Measurements from ENCODE around the gene SLC16A11.
"Not testable (repeated sequence)": the region's sequence is repeated elsewhere in the genome, so short reads cannot be mapped to it uniquely, and the experiment has no call there.

The SLC16A11 gene

DNA sequence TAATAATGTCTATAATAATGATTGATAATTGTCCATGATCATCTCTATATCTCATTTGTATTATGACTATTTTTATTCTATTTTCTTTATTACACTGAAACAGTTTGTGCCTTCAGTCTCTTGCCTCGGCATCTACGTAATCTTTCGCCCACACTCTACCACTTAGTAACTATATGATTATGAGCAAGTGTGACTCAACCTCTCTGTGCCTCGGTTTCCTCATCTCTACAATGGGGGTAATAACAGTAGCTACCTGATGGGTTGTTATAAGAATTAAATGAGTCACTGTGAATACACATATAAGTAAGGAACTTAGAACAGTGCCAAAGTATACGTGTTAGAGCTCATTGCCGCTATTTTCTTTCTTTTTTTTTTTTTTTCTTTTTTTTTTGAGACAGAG is 3.7 kb upstream of the SLC16A11 start:
- Histone ChIP-seq H3K36me3 (ENCODE audit: control insufficient read depth in 1 of 2, insufficient read depth in 2 of 2, low read depth in 1 of 2, low read length in 2 of 2) (no peaks in the 10 kb centered on the region), H2BK15ac (ENCODE audit: low read depth, poor library complexity, severe bottlenecking) (no peak overlapping the region), H3K9me3 (ENCODE audit: control insufficient read depth, low read length) (no peaks in the 10 kb centered on the region), H3K4me3 (ENCODE audit: insufficient read depth in 1 of 2, low read depth in 1 of 2, low read length in 2 of 2) (no peak overlapping the region), H3K79me1 (replicated peaks; ENCODE audit: low read length, poor library complexity, severe bottlenecking) (no peaks in the 10 kb centered on the region), H3K9ac (ENCODE audit: low read length) (no peak overlapping the region), H2AFZ (ENCODE audit: low read depth, low read length) (no peak overlapping the region), H3K4ac (ENCODE audit: low read depth in 1 of 2, low read length in 2 of 2) (no peak overlapping the region), H2AK5ac (ENCODE audit: low read length, severe bottlenecking) (no peak overlapping the region), H3K4me1 (ENCODE audit: control insufficient read depth, insufficient read depth, low read depth, low read length) (peaks cover 23% of the 10 kb centered on the region), H3K27me3 (ENCODE audit: control insufficient read depth in 1 of 2, insufficient read depth in 1 of 2, low read length in 2 of 2) (peaks cover 37 to 61% of the 10 kb centered on the region in 2 experiments), H3K18ac (ENCODE audit: low read depth in 1 of 2, low read length in 2 of 2) (no peak overlapping the region), H3K27ac (ENCODE audit: low read length, poor library complexity, severe bottlenecking) (no peak overlapping the region), H2BK12ac (ENCODE audit: low read length in 2 of 2) (no peak overlapping the region), H3K14ac (ENCODE audit: low read length in 2 of 2) (no peak overlapping the region), H3K23ac (ENCODE audit: low read length in 2 of 2) (no peak overlapping the region), H4K8ac (ENCODE audit: low read length) (no peak overlapping the region), H4K91ac (ENCODE audit: low read length) (no peak overlapping the region), H2BK120ac (ENCODE audit: low read depth, low read length) (no peak overlapping the region), H3K4me2 (ENCODE audit: low read length, poor library complexity, severe bottlenecking) (no peak overlapping the region), H2BK5ac (ENCODE audit: low read depth, low read length, poor library complexity, severe bottlenecking) (no peak overlapping the region)
- WGBS, result no CpG with 5 or more reads among the region's 6 CpGs
- DNase-seq, result no peak

DNA sequence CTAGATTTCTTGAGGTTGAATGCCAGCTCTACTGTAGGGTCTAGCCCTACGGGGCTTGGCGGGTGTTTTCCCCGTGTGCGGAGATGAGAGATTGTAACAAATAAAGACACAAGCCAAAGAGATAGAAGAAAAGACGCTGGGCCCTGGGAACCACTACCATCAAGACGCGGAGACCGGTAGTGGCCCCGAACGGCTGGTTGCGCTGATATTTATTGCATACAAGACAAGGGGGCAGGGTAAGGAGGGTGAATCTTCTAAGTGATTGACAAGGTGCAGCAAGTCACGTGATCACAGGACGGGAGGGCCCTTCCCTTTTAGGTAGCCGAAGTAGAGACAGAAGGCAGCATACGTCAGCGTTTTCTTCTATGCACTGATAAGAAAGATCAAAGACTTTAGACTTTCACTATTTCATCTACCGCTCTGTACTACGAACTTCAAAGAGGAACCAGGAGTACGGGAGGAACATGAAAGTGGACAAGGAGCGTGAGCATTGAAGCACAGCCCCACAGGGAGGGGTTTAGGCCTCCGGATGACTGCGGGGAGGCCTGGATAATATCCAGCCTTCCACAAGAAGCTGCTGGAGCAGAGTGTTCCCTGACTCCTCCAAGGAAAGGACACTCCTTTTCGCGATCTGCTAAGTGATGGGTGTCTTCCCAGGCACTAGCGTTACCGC is 3.0 kb upstream of the SLC16A11 start:
- not testable (repeated sequence) for H3K27ac ChIP-seq (ENCODE audit: low read length, poor library complexity, severe bottlenecking); H2AFZ ChIP-seq (ENCODE audit: low read depth, low read length); H2AK5ac ChIP-seq (ENCODE audit: low read length, severe bottlenecking); H3K4me2 ChIP-seq (ENCODE audit: low read length, poor library complexity, severe bottlenecking); H3K18ac ChIP-seq (ENCODE audit: low read depth in 1 of 2, low read length in 2 of 2); H2BK5ac ChIP-seq (ENCODE audit: low read depth, low read length, poor library complexity, severe bottlenecking); H3K14ac ChIP-seq (ENCODE audit: low read length in 2 of 2); H4K8ac ChIP-seq (ENCODE audit: low read length); H3K36me3 ChIP-seq (ENCODE audit: control insufficient read depth in 1 of 2, insufficient read depth in 2 of 2, low read depth in 1 of 2, low read length in 2 of 2); DNase-seq; H4K91ac ChIP-seq (ENCODE audit: low read length); H3K9me3 ChIP-seq (ENCODE audit: control insufficient read depth, low read length); H3K4ac ChIP-seq (ENCODE audit: low read depth in 1 of 2, low read length in 2 of 2); H3K79me1 ChIP-seq (replicated peaks; ENCODE audit: low read length, poor library complexity, severe bottlenecking); H2BK120ac ChIP-seq (ENCODE audit: low read depth, low read length); H2BK15ac ChIP-seq (ENCODE audit: low read depth, poor library complexity, severe bottlenecking); H3K23ac ChIP-seq (ENCODE audit: low read length in 2 of 2); H2BK12ac ChIP-seq (ENCODE audit: low read length in 2 of 2)
- Histone ChIP-seq H3K4me3 (ENCODE audit: insufficient read depth in 1 of 2, low read depth in 1 of 2, low read length in 2 of 2) (peak overlapping the region in 1 of 2 experiments; percentile 66), H3K27me3 (ENCODE audit: control insufficient read depth in 1 of 2, insufficient read depth in 1 of 2, low read length in 2 of 2) (peaks cover 44 to 68% of the 10 kb centered on the region in 2 experiments), H3K9ac (ENCODE audit: low read length) (peak overlapping the region; percentile 41), H3K4me1 (ENCODE audit: control insufficient read depth, insufficient read depth, low read depth, low read length) (peaks cover 30% of the 10 kb centered on the region)
- WGBS, result 4% methylated on average over 22 of the region's 26 CpGs

DNA sequence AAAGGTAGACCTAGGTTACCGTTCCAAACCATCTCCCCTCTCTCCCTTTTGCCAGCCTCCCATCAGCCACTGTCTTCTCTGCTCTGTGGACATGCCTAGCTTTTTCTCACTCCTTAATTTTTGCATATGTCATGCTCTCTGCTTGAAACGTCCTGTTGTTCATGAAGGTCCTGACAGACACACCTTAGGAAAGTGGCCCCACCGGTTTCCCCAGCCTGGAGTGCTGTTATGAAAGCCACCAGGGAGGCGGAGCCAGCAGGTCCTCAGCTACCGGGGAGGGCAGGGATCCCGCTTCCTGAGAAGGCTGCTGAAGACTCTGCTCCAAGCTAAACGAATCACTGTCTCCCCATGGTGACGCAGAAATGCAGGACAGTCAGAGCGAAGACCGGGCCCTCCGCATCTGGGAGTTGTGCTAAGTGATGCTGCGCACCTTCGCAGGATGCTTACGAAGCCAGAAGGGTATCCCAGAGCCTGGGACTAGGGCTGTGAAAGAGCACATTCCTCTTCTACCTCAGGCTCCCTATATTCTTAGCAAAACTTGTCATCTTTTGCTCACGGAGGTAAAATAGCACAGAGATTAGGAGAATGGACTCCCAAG is 2.3 kb upstream of the SLC16A11 start:
- peaks cover 34% of the 10 kb centered on the region for H3K4me1 ChIP-seq (ENCODE audit: control insufficient read depth, insufficient read depth, low read depth, low read length)

DNA sequence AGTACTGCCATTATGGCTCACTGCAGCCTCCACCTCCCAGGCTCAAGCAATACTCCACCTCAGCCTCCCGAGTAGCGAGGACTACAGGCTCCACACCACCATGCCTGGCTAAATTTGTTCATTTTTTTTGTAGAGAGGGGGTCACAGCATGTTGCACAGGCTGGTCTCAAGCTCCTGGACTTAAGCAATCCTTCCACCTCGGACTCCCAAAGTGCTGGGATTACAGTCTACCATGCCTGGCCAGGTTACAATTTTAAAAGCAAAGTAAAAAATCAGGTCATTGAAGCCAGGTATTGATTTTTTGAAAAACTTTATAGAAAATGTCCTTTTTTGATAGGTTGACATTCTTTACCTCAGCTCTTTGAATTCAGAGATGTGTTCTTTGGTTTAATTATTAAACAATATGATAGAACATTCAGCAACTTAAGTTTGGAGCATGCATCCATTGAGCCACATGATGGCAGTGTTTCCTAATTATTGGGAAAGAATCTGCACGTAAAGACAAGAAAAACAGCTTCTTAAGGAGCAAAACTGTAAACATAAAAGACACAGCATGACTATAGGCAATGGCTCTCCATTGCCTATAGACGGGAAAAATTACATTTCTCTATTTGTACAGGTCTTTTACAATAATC is 1.7 kb upstream of the SLC16A11 start:
- peaks cover 46 to 67% of the 10 kb centered on the region in 2 experiments for H3K27me3 ChIP-seq (ENCODE audit: control insufficient read depth in 1 of 2, insufficient read depth in 1 of 2, low read length in 2 of 2)
- no peak overlapping the region for H2BK15ac ChIP-seq (ENCODE audit: low read depth, poor library complexity, severe bottlenecking)
- H3K9me3 ChIP-seq (ENCODE audit: control insufficient read depth, low read length), result no peaks in the 10 kb centered on the region
- WGBS, result 44% methylated on average over 4 of the region's 5 CpGs
- no peak overlapping the region for H3K18ac ChIP-seq (ENCODE audit: low read depth in 1 of 2, low read length in 2 of 2)
- H2BK5ac ChIP-seq (ENCODE audit: low read depth, low read length, poor library complexity, severe bottlenecking), result no peak overlapping the region
- H2AK5ac ChIP-seq (ENCODE audit: low read length, severe bottlenecking), result no peak overlapping the region
- no peak overlapping the region for H2AFZ ChIP-seq (ENCODE audit: low read depth, low read length)
- H3K23ac ChIP-seq (ENCODE audit: low read length in 2 of 2), result no peak overlapping the region
- H3K27ac ChIP-seq (ENCODE audit: low read length, poor library complexity, severe bottlenecking), result no peak overlapping the region
- H3K14ac ChIP-seq (ENCODE audit: low read length in 2 of 2), result no peak overlapping the region
- no peak overlapping the region for H3K9ac ChIP-seq (ENCODE audit: low read length)
- no peak overlapping the region for H2BK120ac ChIP-seq (ENCODE audit: low read depth, low read length)
- no peaks in the 10 kb centered on the region for H3K79me1 ChIP-seq (replicated peaks; ENCODE audit: low read length, poor library complexity, severe bottlenecking)
- no peak overlapping the region for H3K4me3 ChIP-seq (ENCODE audit: insufficient read depth in 1 of 2, low read depth in 1 of 2, low read length in 2 of 2)
- H2BK12ac ChIP-seq (ENCODE audit: low read length in 2 of 2), result no peak overlapping the region
- H4K8ac ChIP-seq (ENCODE audit: low read length), result no peak overlapping the region
- no peak overlapping the region for H4K91ac ChIP-seq (ENCODE audit: low read length)
- H3K4me1 ChIP-seq (ENCODE audit: control insufficient read depth, insufficient read depth, low read depth, low read length), result peaks cover 34% of the 10 kb centered on the region
- H3K4me2 ChIP-seq (ENCODE audit: low read length, poor library complexity, severe bottlenecking), result peak overlapping the region; percentile 30
- DNase-seq, result peak; percentile 85
- no peak overlapping the region for H3K4ac ChIP-seq (ENCODE audit: low read depth in 1 of 2, low read length in 2 of 2)
- H3K36me3 ChIP-seq (ENCODE audit: control insufficient read depth in 1 of 2, insufficient read depth in 2 of 2, low read depth in 1 of 2, low read length in 2 of 2), result no peaks in the 10 kb centered on the region

More for the DNA sequence above, 2.3 kb upstream of the SLC16A11 start:
- H3K9ac ChIP-seq (ENCODE audit: low read length), result peak overlapping the region; percentile 41
- no peak overlapping the region for H4K8ac ChIP-seq (ENCODE audit: low read length)
- H3K79me1 ChIP-seq (replicated peaks; ENCODE audit: low read length, poor library complexity, severe bottlenecking), result no peaks in the 10 kb centered on the region
- H2BK12ac ChIP-seq (ENCODE audit: low read length in 2 of 2), result no peak overlapping the region
- no peak overlapping the region for H3K14ac ChIP-seq (ENCODE audit: low read length in 2 of 2)
- no peak overlapping the region for H3K4ac ChIP-seq (ENCODE audit: low read depth in 1 of 2, low read length in 2 of 2)
- WGBS, result 15% methylated on average over 15 of the region's 15 CpGs
- H3K9me3 ChIP-seq (ENCODE audit: control insufficient read depth, low read length), result no peaks in the 10 kb centered on the region
- peak overlapping the region in 1 of 2 experiments; percentile 66 for H3K4me3 ChIP-seq (ENCODE audit: insufficient read depth in 1 of 2, low read depth in 1 of 2, low read length in 2 of 2)
- peak; percentile 63 for DNase-seq
- H3K18ac ChIP-seq (ENCODE audit: low read depth in 1 of 2, low read length in 2 of 2), result no peak overlapping the region
- no peak overlapping the region for H3K27ac ChIP-seq (ENCODE audit: low read length, poor library complexity, severe bottlenecking)
- H4K91ac ChIP-seq (ENCODE audit: low read length), result no peak overlapping the region
- H2BK5ac ChIP-seq (ENCODE audit: low read depth, low read length, poor library complexity, severe bottlenecking), result no peak overlapping the region
- H3K4me2 ChIP-seq (ENCODE audit: low read length, poor library complexity, severe bottlenecking), result peak overlapping the region; percentile 30
- no peak overlapping the region for H2BK15ac ChIP-seq (ENCODE audit: low read depth, poor library complexity, severe bottlenecking)
- H3K36me3 ChIP-seq (ENCODE audit: control insufficient read depth in 1 of 2, insufficient read depth in 2 of 2, low read depth in 1 of 2, low read length in 2 of 2), result no peaks in the 10 kb centered on the region
- peaks cover 50 to 71% of the 10 kb centered on the region in 2 experiments for H3K27me3 ChIP-seq (ENCODE audit: control insufficient read depth in 1 of 2, insufficient read depth in 1 of 2, low read length in 2 of 2)
- H3K23ac ChIP-seq (ENCODE audit: low read length in 2 of 2), result no peak overlapping the region
- no peak overlapping the region for H2AFZ ChIP-seq (ENCODE audit: low read depth, low read length)
- no peak overlapping the region for H2AK5ac ChIP-seq (ENCODE audit: low read length, severe bottlenecking)
- no peak overlapping the region for H2BK120ac ChIP-seq (ENCODE audit: low read depth, low read length)

All from mesenchymal stem cell (in vitro differentiated cells and primary cell).